ENCODE results near the gene GATA6. TPM values are rescaled to one million over a fixed set of nuclear protein-coding genes. Genes with fewer than 3 reads are reported as not detected.
A peak's percentile ranks its signal among the peaks of the same experiment; 100 is the strongest.

Gene GATA6
- total and polyA plus RNA-seq, 2 of the 13 experiments (the other 11 are each of a cell fraction or from before 2014, with no cell fraction given), result 0.84 to 3.2 TPM

- TF ChIP-seq ZNF672 (CRISPR knock-in tag; IDR thresholded peaks at IDR 0.05), result no peak
- no peak for TF ChIP-seq ZNF230 (CRISPR knock-in tag; IDR thresholded peaks at IDR 0.05)
- TF ChIP-seq THAP8 (CRISPR knock-in tag; IDR thresholded peaks at IDR 0.05; ENCODE audit: borderline replicate concordance), result no peak
- TF ChIP-seq ZFP90 (CRISPR knock-in tag; IDR thresholded peaks at IDR 0.05; ENCODE audit: borderline replicate concordance), result no peak; the same call in 1 of the 2 replicates
- TF ChIP-seq REST (IDR thresholded peaks at IDR 0.05; ENCODE audit: borderline replicate concordance in 1 of 2, low read depth in 1 of 2, low read length in 2 of 2), result no peak
- TF ChIP-seq ZNF841 (CRISPR knock-in tag; IDR thresholded peaks at IDR 0.05; ENCODE audit: borderline replicate concordance), result no peak
- TF ChIP-seq RARA (CRISPR knock-in tag; IDR thresholded peaks at IDR 0.05), result peak; percentile 44
- TF ChIP-seq ZNF781 (CRISPR knock-in tag; IDR thresholded peaks at IDR 0.05; ENCODE audit: borderline replicate concordance, not compliant biosample characterization), result no peak
- no peak for TF ChIP-seq THYN1 (CRISPR knock-in tag; IDR thresholded peaks at IDR 0.05; ENCODE audit: borderline replicate concordance, low read depth)
- TF ChIP-seq ZNF510 (CRISPR knock-in tag; IDR thresholded peaks at IDR 0.05; ENCODE audit: low read depth), result no peak
- TF ChIP-seq RBAK (CRISPR knock-in tag; IDR thresholded peaks at IDR 0.05), result no peak
- TF ChIP-seq LRRFIP1 (CRISPR knock-in tag; conservative IDR thresholded peaks at IDR 0.05), result no peak
- TF ChIP-seq PHF8 (CRISPR knock-in tag; IDR thresholded peaks at IDR 0.05), result no peak
- no peak for TF ChIP-seq ZNF10 (CRISPR knock-in tag; IDR thresholded peaks at IDR 0.05; ENCODE audit: borderline replicate concordance, low read depth)
- TF ChIP-seq ATF1 (CRISPR knock-in tag; IDR thresholded peaks at IDR 0.05), result no peak
- TF ChIP-seq ATF3 (CRISPR knock-in tag; IDR thresholded peaks at IDR 0.05), result no peak
- TF ChIP-seq HOXA7 (CRISPR knock-in tag; IDR thresholded peaks at IDR 0.05), result no peak
- TF ChIP-seq ESRRA (CRISPR knock-in tag; IDR thresholded peaks at IDR 0.05; ENCODE audit: low read depth), result no peak
- no peak for TF ChIP-seq EEA1 (CRISPR knock-in tag; IDR thresholded peaks at IDR 0.05; ENCODE audit: borderline replicate concordance)
- TF ChIP-seq PITX1 (CRISPR knock-in tag; IDR thresholded peaks at IDR 0.05), result peak; percentile 69; the same call in 1 of the 2 replicates
- TF ChIP-seq ZNF512 (CRISPR knock-in tag; IDR thresholded peaks at IDR 0.05), result no peak
- peak; percentile 85 for TF ChIP-seq YY1 (IDR thresholded peaks at IDR 0.05; ENCODE audit: insufficient read depth, insufficient replicate concordance, low read depth, low read length)
Measured at GRCh38 chr18:22194151-22194598, 24.8 kb downstream of the GATA6 start (continued).
